ENCODE measurements around the gene NCOA3. TPM values are rescaled to one million over a fixed set of nuclear protein-coding genes. Genes with fewer than 3 reads are reported as not detected.

The NCOA3 gene
- polyA plus RNA-seq, 1 of the 3 experiments (the other 2 are of a cell fraction), result 5.8 TPM

- no peaks in the 10 kb centered on the region for H3K9me2 ChIP-seq
- H3K79me2 ChIP-seq (ENCODE audit: insufficient read depth), result no peaks in the 10 kb centered on the region
- H3K9me3 ChIP-seq, result no peaks in the 10 kb centered on the region
- H3K4me2 ChIP-seq, result no peak overlapping the region
- no peaks in the 10 kb centered on the region for H3F3A ChIP-seq (replicated peaks; ENCODE audit: insufficient read depth)
- H3K4me3 ChIP-seq (ENCODE audit: low read depth in 2 of 2, low read length in 1 of 2), result no peak overlapping the region
- no peak for DNase-seq
- no peaks in the 10 kb centered on the region for H4K20me1 ChIP-seq (ENCODE audit: insufficient read depth)
- TF ChIP-seq, protein P1, sequence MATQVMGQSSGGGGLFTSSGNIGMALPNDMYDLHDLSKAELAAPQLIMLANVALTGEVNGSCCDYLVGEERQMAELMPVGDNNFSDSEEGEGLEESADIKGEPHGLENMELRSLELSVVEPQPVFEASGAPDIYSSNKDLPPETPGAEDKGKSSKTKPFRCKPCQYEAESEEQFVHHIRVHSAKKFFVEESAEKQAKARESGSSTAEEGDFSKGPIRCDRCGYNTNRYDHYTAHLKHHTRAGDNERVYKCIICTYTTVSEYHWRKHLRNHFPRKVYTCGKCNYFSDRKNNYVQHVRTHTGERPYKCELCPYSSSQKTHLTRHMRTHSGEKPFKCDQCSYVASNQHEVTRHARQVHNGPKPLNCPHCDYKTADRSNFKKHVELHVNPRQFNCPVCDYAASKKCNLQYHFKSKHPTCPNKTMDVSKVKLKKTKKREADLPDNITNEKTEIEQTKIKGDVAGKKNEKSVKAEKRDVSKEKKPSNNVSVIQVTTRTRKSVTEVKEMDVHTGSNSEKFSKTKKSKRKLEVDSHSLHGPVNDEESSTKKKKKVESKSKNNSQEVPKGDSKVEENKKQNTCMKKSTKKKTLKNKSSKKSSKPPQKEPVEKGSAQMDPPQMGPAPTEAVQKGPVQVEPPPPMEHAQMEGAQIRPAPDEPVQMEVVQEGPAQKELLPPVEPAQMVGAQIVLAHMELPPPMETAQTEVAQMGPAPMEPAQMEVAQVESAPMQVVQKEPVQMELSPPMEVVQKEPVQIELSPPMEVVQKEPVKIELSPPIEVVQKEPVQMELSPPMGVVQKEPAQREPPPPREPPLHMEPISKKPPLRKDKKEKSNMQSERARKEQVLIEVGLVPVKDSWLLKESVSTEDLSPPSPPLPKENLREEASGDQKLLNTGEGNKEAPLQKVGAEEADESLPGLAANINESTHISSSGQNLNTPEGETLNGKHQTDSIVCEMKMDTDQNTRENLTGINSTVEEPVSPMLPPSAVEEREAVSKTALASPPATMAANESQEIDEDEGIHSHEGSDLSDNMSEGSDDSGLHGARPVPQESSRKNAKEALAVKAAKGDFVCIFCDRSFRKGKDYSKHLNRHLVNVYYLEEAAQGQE (IDR thresholded peaks at IDR 0.05; ENCODE audit: low read depth, low read length), result no peak
- TF ChIP-seq RCOR1 (IDR thresholded peaks at IDR 0.05; ENCODE audit: low read length) (no peak), MEF2A (IDR thresholded peaks at IDR 0.05; ENCODE audit: borderline replicate concordance, low read depth) (no peak), GATA2 (CRISPR knock-in tag; IDR thresholded peaks at IDR 0.05) (no peak), EZH2phosphoT487 (IDR thresholded peaks at IDR 0.05; ENCODE audit: borderline replicate concordance, low read depth) (no peak), JUND (IDR thresholded peaks at IDR 0.05) (no peak), SIN3A (IDR thresholded peaks at IDR 0.05; ENCODE audit: borderline replicate concordance, low read depth, low read length) (no peak), YY1 (IDR thresholded peaks at IDR 0.05; ENCODE audit: low read depth) (no peak), ELF1 (IDR thresholded peaks at IDR 0.05) (no peak), SMC3 (IDR thresholded peaks at IDR 0.05; ENCODE audit: low read depth, low read length) (no peak), EP300 (IDR thresholded peaks at IDR 0.05; ENCODE audit: borderline replicate concordance in 1 of 2, low read depth in 1 of 2, low read length in 1 of 2) (no peak)
- TF ChIP-seq, protein P2, sequence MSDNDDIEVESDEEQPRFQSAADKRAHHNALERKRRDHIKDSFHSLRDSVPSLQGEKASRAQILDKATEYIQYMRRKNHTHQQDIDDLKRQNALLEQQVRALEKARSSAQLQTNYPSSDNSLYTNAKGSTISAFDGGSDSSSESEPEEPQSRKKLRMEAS (IDR thresholded peaks at IDR 0.05; ENCODE audit: low read depth), result no peak
- TF ChIP-seq, protein P3, sequence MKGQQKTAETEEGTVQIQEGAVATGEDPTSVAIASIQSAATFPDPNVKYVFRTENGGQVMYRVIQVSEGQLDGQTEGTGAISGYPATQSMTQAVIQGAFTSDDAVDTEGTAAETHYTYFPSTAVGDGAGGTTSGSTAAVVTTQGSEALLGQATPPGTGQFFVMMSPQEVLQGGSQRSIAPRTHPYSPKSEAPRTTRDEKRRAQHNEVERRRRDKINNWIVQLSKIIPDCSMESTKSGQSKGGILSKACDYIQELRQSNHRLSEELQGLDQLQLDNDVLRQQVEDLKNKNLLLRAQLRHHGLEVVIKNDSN (IDR thresholded peaks at IDR 0.05; ENCODE audit: borderline replicate concordance, low read depth), result no peak
- H3K27ac ChIP-seq (ENCODE audit: low read depth in 2 of 2, low read length in 1 of 2), result no peak overlapping the region
- H3K27me3 ChIP-seq (ENCODE audit: insufficient read depth), result no peaks in the 10 kb centered on the region
- CTCF ChIA-PET, result interaction anchor here (1.1 kb wide), 2 partner anchors 26 to 202 kb away, joined by 3 read pairs; no protein-coding TSS in a partner anchor
- WGBS (ENCODE audit: low lambda C conversion rate), result 93% methylated on average over 4 of the region's 4 CpGs
- no peaks in the 10 kb centered on the region for H3K4me1 ChIP-seq (ENCODE audit: control insufficient read depth in 1 of 2, insufficient read depth in 2 of 2, low read depth in 1 of 2, low read length in 1 of 2)
- no peak overlapping the region for H3K9ac ChIP-seq
- H3K36me3 ChIP-seq (replicated peaks in 1 of 2; ENCODE audit: control insufficient read depth in 1 of 2, insufficient read depth in 2 of 2, low read length in 1 of 2), result no peaks in the 10 kb centered on the region
- no peak overlapping the region for H2AFZ ChIP-seq (ENCODE audit: low read depth)
- POLR2A ChIA-PET, result no interaction called here
Measured at GRCh38 chr20:47475419-47476044, 26.2 kb upstream of the NCOA3 start.

DNA sequence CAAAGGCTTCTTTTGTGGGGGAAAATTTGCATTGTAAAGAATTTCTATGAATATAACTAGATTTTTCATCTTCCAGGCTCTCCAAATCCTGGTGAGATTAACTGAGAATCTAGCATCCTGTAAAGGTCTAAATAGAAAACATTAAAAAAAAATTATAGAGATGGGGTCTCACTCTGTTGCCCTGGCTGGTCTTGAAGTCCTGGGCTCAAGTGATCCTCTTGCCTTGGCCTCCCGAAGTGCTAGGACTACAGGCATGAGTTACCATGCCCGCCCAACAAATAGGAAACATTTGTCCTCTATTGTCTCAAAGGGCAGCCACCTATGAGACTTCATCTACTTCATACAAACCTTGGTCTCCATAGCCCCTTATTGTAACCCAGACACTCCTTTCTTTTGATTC lies 25.2 kb upstream of the NCOA3 start:
- Histone ChIP-seq H3K36me3 (replicated peaks in 1 of 2; ENCODE audit: control insufficient read depth in 1 of 2, insufficient read depth in 2 of 2, low read length in 1 of 2) (no peaks in the 10 kb centered on the region), H3F3A (replicated peaks; ENCODE audit: insufficient read depth) (no peaks in the 10 kb centered on the region), H3K9ac (no peak overlapping the region), H3K27ac (ENCODE audit: low read depth in 2 of 2, low read length in 1 of 2) (no peak overlapping the region), H3K9me2 (no peaks in the 10 kb centered on the region), H2AFZ (ENCODE audit: low read depth) (no peak overlapping the region), H3K4me2 (no peak overlapping the region), H3K79me2 (ENCODE audit: insufficient read depth) (no peaks in the 10 kb centered on the region), H4K20me1 (ENCODE audit: insufficient read depth) (no peaks in the 10 kb centered on the region), H3K4me3 (ENCODE audit: low read depth in 2 of 2, low read length in 1 of 2) (no peak overlapping the region), H3K9me3 (no peaks in the 10 kb centered on the region), H3K27me3 (ENCODE audit: insufficient read depth) (no peaks in the 10 kb centered on the region), H3K4me1 (ENCODE audit: control insufficient read depth in 1 of 2, insufficient read depth in 2 of 2, low read depth in 1 of 2, low read length in 1 of 2) (no peaks in the 10 kb centered on the region)
- no peak for DNase-seq
- WGBS (ENCODE audit: low lambda C conversion rate), result 92% methylated on average over 2 of the region's 2 CpGs
- no peak for TF ChIP-seq CHD2 (IDR thresholded peaks at IDR 0.05; ENCODE audit: low read length, partially characterized antibody)
- no peak for TF ChIP-seq RCOR1 (IDR thresholded peaks at IDR 0.05; ENCODE audit: low read length)
- TF ChIP-seq GATA2 (CRISPR knock-in tag; IDR thresholded peaks at IDR 0.05), result no peak
- TF ChIP-seq YY1 (IDR thresholded peaks at IDR 0.05; ENCODE audit: low read depth), result no peak
- ChIA-PET POLR2A (no interaction called here), CTCF (interaction anchor here (1.1 kb wide), 1 partner anchor 203 kb away, joined by 3 read pairs; no protein-coding TSS in a partner anchor)

Data from SK-N-SH (cell line).